ENCODE results near the gene PRSS8.

PRSS8 gene

DNA sequence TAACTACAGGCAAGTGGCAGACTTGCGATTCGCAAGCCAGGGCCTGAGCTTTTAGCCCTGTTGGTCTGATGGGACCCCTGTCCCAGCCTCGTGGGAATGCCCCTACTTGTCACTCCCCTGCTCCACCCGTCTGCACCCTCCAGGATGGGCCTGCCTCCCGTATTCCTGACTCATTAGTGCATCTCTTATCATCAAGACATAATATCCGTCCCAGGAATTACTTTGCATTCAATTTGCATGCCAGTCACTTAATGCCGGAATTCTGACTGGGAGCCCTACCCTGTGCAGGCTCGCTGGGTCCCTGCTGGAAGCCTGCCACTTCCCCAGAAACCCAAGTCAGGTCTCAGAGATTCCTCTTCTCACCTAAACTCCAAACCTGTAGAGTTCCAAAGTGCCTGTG, 50.1 kb downstream of the PRSS8 start:
- Histone ChIP-seq H2AFZ (ENCODE audit: low read length) (no peak overlapping the region), H4K20me1 (ENCODE audit: insufficient read depth, low read length, poor library complexity, severe bottlenecking) (peaks cover 21% of the 10 kb centered on the region), H3K9me3 (ENCODE audit: insufficient read depth, low read depth, low read length) (no peaks in the 10 kb centered on the region), H3K27me3 (ENCODE audit: insufficient read depth, low read length, poor library complexity, severe bottlenecking) (no peaks in the 10 kb centered on the region), H3K36me3 (ENCODE audit: insufficient read depth, low read length) (peaks cover 22% of the 10 kb centered on the region; the same call in 1 of the 2 replicates), H3K4me2 (ENCODE audit: low read depth, low read length, poor library complexity, severe bottlenecking) (no peak overlapping the region), H3K4me1 (ENCODE audit: insufficient read depth, low read length, poor library complexity, severe bottlenecking) (peaks cover 4% of the 10 kb centered on the region), H3K9ac (ENCODE audit: low read depth, low read length, poor library complexity, severe bottlenecking) (no peak overlapping the region), H3K9me2 (replicated peaks; ENCODE audit: low read depth, low read length) (no peaks in the 10 kb centered on the region), H3F3A (ENCODE audit: low read depth) (no peaks in the 10 kb centered on the region), H3K4me3 (ENCODE audit: low read length, poor library complexity, severe bottlenecking) (no peak overlapping the region), H3K79me2 (ENCODE audit: insufficient read depth, low read length) (peaks cover 9% of the 10 kb centered on the region; the same call in 1 of the 2 replicates)
- TF ChIP-seq, protein P1, sequence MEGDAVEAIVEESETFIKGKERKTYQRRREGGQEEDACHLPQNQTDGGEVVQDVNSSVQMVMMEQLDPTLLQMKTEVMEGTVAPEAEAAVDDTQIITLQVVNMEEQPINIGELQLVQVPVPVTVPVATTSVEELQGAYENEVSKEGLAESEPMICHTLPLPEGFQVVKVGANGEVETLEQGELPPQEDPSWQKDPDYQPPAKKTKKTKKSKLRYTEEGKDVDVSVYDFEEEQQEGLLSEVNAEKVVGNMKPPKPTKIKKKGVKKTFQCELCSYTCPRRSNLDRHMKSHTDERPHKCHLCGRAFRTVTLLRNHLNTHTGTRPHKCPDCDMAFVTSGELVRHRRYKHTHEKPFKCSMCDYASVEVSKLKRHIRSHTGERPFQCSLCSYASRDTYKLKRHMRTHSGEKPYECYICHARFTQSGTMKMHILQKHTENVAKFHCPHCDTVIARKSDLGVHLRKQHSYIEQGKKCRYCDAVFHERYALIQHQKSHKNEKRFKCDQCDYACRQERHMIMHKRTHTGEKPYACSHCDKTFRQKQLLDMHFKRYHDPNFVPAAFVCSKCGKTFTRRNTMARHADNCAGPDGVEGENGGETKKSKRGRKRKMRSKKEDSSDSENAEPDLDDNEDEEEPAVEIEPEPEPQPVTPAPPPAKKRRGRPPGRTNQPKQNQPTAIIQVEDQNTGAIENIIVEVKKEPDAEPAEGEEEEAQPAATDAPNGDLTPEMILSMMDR (conservative IDR thresholded peaks at IDR 0.05; ENCODE audit: low read length): no peak
- no peak for TF ChIP-seq EZH2phosphoT487 (IDR thresholded peaks at IDR 0.05; ENCODE audit: borderline replicate concordance)

DNA sequence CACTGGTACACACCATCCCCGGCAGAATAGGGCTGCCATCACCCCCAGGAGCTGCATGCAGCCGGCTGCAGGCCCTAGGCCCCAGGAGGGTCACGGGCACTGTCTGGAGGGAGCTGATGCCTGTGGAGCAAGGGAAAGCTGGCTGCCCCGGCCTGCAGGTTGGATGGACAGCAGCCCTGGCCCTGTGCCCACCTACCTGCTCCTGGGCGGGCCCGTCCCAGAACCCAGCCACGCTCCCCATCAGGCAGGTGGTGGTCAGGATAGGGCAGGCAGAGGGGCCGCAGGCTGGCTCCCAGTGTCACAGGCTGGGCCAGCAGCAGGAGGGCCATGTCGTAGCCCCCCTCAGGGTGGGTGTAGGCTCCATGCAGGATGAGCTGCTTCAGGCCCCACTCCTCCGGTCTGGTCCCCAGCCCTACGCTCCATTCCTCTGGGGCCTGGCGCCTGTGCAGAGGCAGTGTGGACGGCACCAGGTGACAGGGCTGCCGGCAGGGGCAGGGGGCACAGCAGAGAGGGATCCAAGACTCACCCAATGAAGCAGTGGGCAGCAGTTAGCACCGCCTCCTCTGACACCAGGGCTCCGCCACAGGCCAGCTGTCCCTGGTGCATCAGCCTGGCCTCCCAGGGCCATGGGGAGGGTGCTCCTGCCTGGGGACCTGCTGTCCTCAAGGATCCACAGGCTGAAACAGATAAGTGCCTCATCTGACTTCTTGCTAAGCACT, 50.8 kb downstream of the PRSS8 start:
- no peaks in the 10 kb centered on the region for H3K9me3 ChIP-seq (ENCODE audit: insufficient read depth, low read depth, low read length)
- no peaks in the 10 kb centered on the region for H3F3A ChIP-seq (ENCODE audit: low read depth)
- H3K4me1 ChIP-seq (ENCODE audit: insufficient read depth, low read length, poor library complexity, severe bottlenecking): peaks cover 4% of the 10 kb centered on the region
- H3K9ac ChIP-seq (ENCODE audit: low read depth, low read length, poor library complexity, severe bottlenecking): no peak overlapping the region
- no peak overlapping the region for H3K4me3 ChIP-seq (ENCODE audit: low read length, poor library complexity, severe bottlenecking)
- H3K9me2 ChIP-seq (replicated peaks; ENCODE audit: low read depth, low read length): no peaks in the 10 kb centered on the region
- no peak for TF ChIP-seq EZH2phosphoT487 (IDR thresholded peaks at IDR 0.05; ENCODE audit: borderline replicate concordance)
- TF ChIP-seq, protein P1 (conservative IDR thresholded peaks at IDR 0.05; ENCODE audit: low read length): no peak
- no peak overlapping the region for H2AFZ ChIP-seq (ENCODE audit: low read length)
- no peaks in the 10 kb centered on the region for H3K27me3 ChIP-seq (ENCODE audit: insufficient read depth, low read length, poor library complexity, severe bottlenecking)
- H3K4me2 ChIP-seq (ENCODE audit: low read depth, low read length, poor library complexity, severe bottlenecking): no peak overlapping the region
- H3K36me3 ChIP-seq (ENCODE audit: insufficient read depth, low read length): peaks cover 22% of the 10 kb centered on the region; the same call in 1 of the 2 replicates
- H4K20me1 ChIP-seq (ENCODE audit: insufficient read depth, low read length, poor library complexity, severe bottlenecking): peaks cover 21% of the 10 kb centered on the region
- H3K79me2 ChIP-seq (ENCODE audit: insufficient read depth, low read length): peaks cover 13% of the 10 kb centered on the region; the same call in 1 of the 2 replicates

DNA sequence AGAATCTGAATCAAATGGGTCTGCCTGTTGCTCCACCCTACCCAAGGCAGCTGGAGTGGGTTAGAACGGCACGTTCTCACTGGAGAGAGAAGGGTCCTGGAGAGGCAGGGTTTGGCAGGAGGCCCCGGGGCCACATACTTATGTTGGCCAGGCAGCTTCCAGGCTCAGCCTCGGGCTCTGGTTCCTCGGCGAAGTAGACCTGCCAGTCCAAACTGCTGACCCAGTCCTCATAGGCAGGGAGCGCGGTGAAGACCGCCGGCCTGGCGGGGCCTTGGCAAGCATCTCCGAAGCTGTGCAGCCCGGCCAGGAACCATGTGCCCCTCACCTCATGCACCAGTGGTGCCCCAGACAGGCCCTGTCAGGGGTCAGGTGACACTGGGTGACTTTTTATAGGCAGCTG, 51.5 kb downstream of the PRSS8 start:
- Histone ChIP-seq H3K27me3 (ENCODE audit: insufficient read depth, low read length, poor library complexity, severe bottlenecking) (no peaks in the 10 kb centered on the region), H3K4me2 (ENCODE audit: low read depth, low read length, poor library complexity, severe bottlenecking) (no peak overlapping the region), H3K4me3 (ENCODE audit: low read length, poor library complexity, severe bottlenecking) (no peak overlapping the region), H2AFZ (ENCODE audit: low read length) (no peak overlapping the region), H4K20me1 (ENCODE audit: insufficient read depth, low read length, poor library complexity, severe bottlenecking) (peaks cover 27% of the 10 kb centered on the region), H3K9ac (ENCODE audit: low read depth, low read length, poor library complexity, severe bottlenecking) (no peak overlapping the region), H3K9me3 (ENCODE audit: insufficient read depth, low read depth, low read length) (no peaks in the 10 kb centered on the region), H3F3A (ENCODE audit: low read depth) (no peaks in the 10 kb centered on the region), H3K79me2 (ENCODE audit: insufficient read depth, low read length) (peaks cover 15% of the 10 kb centered on the region; the same call in 1 of the 2 replicates), H3K36me3 (ENCODE audit: insufficient read depth, low read length) (peaks cover 23% of the 10 kb centered on the region; the same call in 1 of the 2 replicates), H3K9me2 (replicated peaks; ENCODE audit: low read depth, low read length) (no peaks in the 10 kb centered on the region), H3K4me1 (ENCODE audit: insufficient read depth, low read length, poor library complexity, severe bottlenecking) (peaks cover 4% of the 10 kb centered on the region)
- TF ChIP-seq, protein P1 (conservative IDR thresholded peaks at IDR 0.05; ENCODE audit: low read length): no peak
- no peak for TF ChIP-seq EZH2phosphoT487 (IDR thresholded peaks at IDR 0.05; ENCODE audit: borderline replicate concordance)
